Testis (tissue), 2 donors: ENCODE results near the gene EHBP1.

Experiments
- CTCF ChIP-seq, 3 experiments: fragments of 450-650 bp in 2 of 3; fragments of 200-600 bp in 1 of 3; sonication (generic) in 1 of 3; IDR thresholded peaks; one replicate each; pipeline ENCODE4 v1.5.1; 2016 to 2019; ENCODE audit warnings: antibody characterized with exemption in 3 of 3, mild to moderate bottlenecking in 2 of 3, moderate library complexity in 1 of 3
- POLR2A ChIP-seq: fragments of 450-650 bp; IDR thresholded peaks from one replicate; pipeline ENCODE4 v1.6.1; 2017; ENCODE audit warnings: antibody characterized with exemption, mild to moderate bottlenecking, moderate library complexity

DNA sequence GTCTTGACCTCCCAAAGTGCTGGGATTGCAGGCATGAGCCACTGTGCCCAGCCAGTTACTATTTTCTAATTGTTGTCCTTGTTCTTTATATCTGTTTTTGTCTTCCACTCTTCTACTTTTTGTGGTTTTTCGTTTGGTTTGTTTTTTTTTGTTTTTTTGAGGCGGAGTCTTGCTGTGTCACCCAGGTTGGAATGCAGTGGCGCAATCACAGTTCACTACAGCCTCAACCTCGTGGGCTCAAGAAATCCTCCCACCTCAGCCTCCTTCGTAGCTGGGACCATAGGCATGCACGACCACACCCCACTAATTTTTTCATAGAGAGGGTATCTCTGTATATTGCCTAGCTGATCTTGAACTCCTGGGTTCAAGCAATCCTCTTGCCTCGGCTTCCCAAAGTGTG lies 100.7 kb downstream of the EHBP1 start:
- TF ChIP-seq CTCF (IDR thresholded peaks at IDR 0.05) (no peak), POLR2A (no peak)
